Peyer's patch (tissue), 4 donors: ENCODE measurements around the gene IHH. TPM values are rescaled to one million over a fixed set of nuclear protein-coding genes. Genes with fewer than 3 reads are reported as not detected.

Experiments used
- DNase-seq, 3 donors: peaks; one replicate each; pipeline ENCODE4 v3.0.0-alpha.2; 2017 to 2019
- H3K27ac ChIP-seq, 4 donors: fragments of 200-600 bp; sonication (generic); one replicate each; pipeline ENCODE4 v1.5.1; 2016 to 2019
- H3K27me3 ChIP-seq, 2 donors: fragments of 200-600 bp; sonication (generic); one replicate each; pipeline ENCODE4 v1.5.1; 2019
- H3K36me3 ChIP-seq, 3 donors: fragments of 200-600 bp; sonication (generic); one replicate each; pipeline ENCODE4 v1.5.1; 2016 to 2019
- H3K4me1 ChIP-seq, 4 donors: fragments of 200-600 bp; sonication (generic); one replicate each; pipeline ENCODE4 v1.5.1; 2016 to 2019
- H3K4me3 ChIP-seq, 4 donors: fragments of 200-600 bp; sonication (generic); 1 replicate in 3 of 4; 2 replicates in 1 of 4; pipeline ENCODE4 v1.5.1; 2016 to 2019; ENCODE audit warnings: mild to moderate bottlenecking in 1 of 4
- H3K9me3 ChIP-seq, 4 donors: fragments of 200-600 bp; sonication (generic); one replicate each; pipeline ENCODE4 v1.5.1; 2016 to 2019; ENCODE audit warnings: mild to moderate bottlenecking in 1 of 4
- CTCF ChIP-seq, 6 experiments: fragments of 450-650 bp in 4 of 6; fragments of 200-600 bp in 2 of 6; sonication (generic) in 1 of 6; IDR thresholded peaks; one replicate each; pipeline ENCODE4 v1.5.1; 2017 to 2019; ENCODE audit warnings: antibody characterized with exemption in 6 of 6, mild to moderate bottlenecking in 3 of 6, moderate library complexity in 1 of 6
- POLR2A ChIP-seq, 2 donors: fragments of 450-650 bp; IDR thresholded peaks; one replicate each; pipeline ENCODE4 v1.5.1; 2017; ENCODE audit warnings: antibody characterized with exemption in 2 of 2, mild to moderate bottlenecking in 2 of 2, moderate library complexity in 2 of 2
- total RNA-seq, 4 donors: library from RNA; depleted of rRNA; stranded (reverse); fragments of >200 nt; gene quantifications; one replicate each; pipeline ENCODE4 v1.1.0, GENCODE V29; 2016

IHH gene
- total RNA-seq, 4 donors from 2014 or later = 14.0 to 124 (median 71.1) TPM

- DNase-seq = peak in 1 of 3 donors; percentile 62
- H3K4me3 ChIP-seq = no peak overlapping the region
- H3K27ac ChIP-seq = peak overlapping the region in 3 of 4 donors; percentile 53 to 91 (median 79)
- H3K9me3 ChIP-seq = no peaks in the 10 kb centered on the region
- peaks cover 0 to 13% (median 0%) of the 10 kb centered on the region in 3 donors for H3K36me3 ChIP-seq
- no peaks in the 10 kb centered on the region for H3K27me3 ChIP-seq
- peaks cover 0 to 34% (median 6%) of the 10 kb centered on the region in 4 donors for H3K4me1 ChIP-seq
- TF ChIP-seq CTCF (IDR thresholded peaks at IDR 0.05) (peak in 2 of 6 experiments; percentile 23 to 32), POLR2A (IDR thresholded peaks at IDR 0.05) (no peak)
These were observed 21.1 kb upstream of the IHH start for GRCh38 chr2:219081701-219082331.

DNA sequence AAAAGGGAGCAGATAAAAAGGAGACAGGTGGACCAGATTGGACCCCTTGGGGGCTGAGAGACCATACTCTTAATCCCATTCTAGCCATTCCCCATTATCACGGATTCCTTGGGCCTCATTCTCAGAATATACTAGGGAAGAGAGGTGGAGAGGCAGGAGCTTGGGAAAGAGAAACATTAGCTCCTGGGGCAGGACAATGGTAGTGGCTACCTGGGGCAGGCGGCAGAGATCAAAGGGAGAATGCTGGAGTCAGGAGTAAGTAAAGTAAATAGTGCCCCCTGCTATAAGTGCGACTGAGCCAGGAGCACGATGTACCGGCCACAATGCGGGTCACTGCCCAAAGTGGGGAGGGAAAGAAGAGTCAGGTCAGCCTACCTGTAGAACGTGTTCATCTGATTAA, 20.4 kb upstream of the IHH start:
- no peak for DNase-seq
- H3K4me3 ChIP-seq = no peak overlapping the region
- TF ChIP-seq POLR2A (IDR thresholded peaks at IDR 0.05) (no peak), CTCF (IDR thresholded peaks at IDR 0.05) (no peak)
- H3K4me1 ChIP-seq = peaks cover 0 to 34% (median 6%) of the 10 kb centered on the region in 4 donors
- peak overlapping the region in 3 of 4 donors; percentile 53 to 91 (median 79) for H3K27ac ChIP-seq
- H3K27me3 ChIP-seq = no peaks in the 10 kb centered on the region
- H3K36me3 ChIP-seq = peaks cover 0 to 20% (median 0%) of the 10 kb centered on the region in 3 donors
- no peaks in the 10 kb centered on the region for H3K9me3 ChIP-seq

GRCh38 chr2:219079417-219079816, 18.7 kb upstream of the IHH start:
- no peaks in the 10 kb centered on the region for H3K27me3 ChIP-seq
- no peak overlapping the region for H3K4me3 ChIP-seq
- no peaks in the 10 kb centered on the region for H3K9me3 ChIP-seq
- H3K27ac ChIP-seq = peak overlapping the region in 3 of 4 donors; percentile 69 to 91 (median 87)
- TF ChIP-seq POLR2A (IDR thresholded peaks at IDR 0.05) (peak in 1 of 2 donors; percentile 14), CTCF (IDR thresholded peaks at IDR 0.05) (no peak)
- H3K36me3 ChIP-seq = peaks cover 0 to 35% (median 0%) of the 10 kb centered on the region in 3 donors
- DNase-seq = peak in 1 of 3 donors; percentile 80
- H3K4me1 ChIP-seq = peaks cover 0 to 34% (median 6%) of the 10 kb centered on the region in 4 donors

GRCh38 chr2:219078951-219079350, 18.2 kb upstream of the IHH start:
- peaks cover 0 to 35% (median 6%) of the 10 kb centered on the region in 4 donors for H3K4me1 ChIP-seq
- H3K27ac ChIP-seq = peak overlapping the region in 3 of 4 donors; percentile 69 to 91 (median 87)
- no peaks in the 10 kb centered on the region for H3K27me3 ChIP-seq
- TF ChIP-seq POLR2A (IDR thresholded peaks at IDR 0.05) (no peak), CTCF (IDR thresholded peaks at IDR 0.05) (no peak)
- no peaks in the 10 kb centered on the region for H3K9me3 ChIP-seq
- peak in 1 of 3 donors; percentile 61 for DNase-seq
- H3K4me3 ChIP-seq = no peak overlapping the region
- peaks cover 0 to 35% (median 0%) of the 10 kb centered on the region in 3 donors for H3K36me3 ChIP-seq

DNA sequence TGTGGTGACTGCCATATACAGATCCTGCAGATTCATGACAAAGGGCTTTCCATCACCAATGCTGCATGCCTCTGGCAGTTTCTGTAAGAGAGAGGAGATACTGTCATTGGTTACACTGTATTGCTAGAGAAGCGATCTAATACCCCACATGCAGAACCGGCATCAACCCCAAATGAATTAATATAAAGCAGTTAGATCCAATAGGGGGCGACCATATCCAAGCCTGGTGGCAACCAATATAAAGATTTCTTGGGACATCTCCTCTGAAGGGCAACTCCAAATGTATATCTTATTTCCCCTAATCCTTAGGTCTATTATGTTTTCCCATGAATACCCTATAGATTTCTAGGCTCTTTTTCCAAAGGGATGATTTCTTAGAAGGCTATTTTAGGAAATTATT, 17.4 kb upstream of the IHH start:
- H3K27ac ChIP-seq = peak overlapping the region in 3 of 4 donors; percentile 44 to 91 (median 87)
- no peak overlapping the region for H3K4me3 ChIP-seq
- no peaks in the 10 kb centered on the region for H3K9me3 ChIP-seq
- TF ChIP-seq POLR2A (IDR thresholded peaks at IDR 0.05) = no peak
- peak in 3 of 6 experiments; percentile 16 to 24 (median 18) for TF ChIP-seq CTCF (IDR thresholded peaks at IDR 0.05)
- no peak for DNase-seq
- peaks cover 0 to 35% (median 0%) of the 10 kb centered on the region in 3 donors for H3K36me3 ChIP-seq
- peaks cover 0 to 40% (median 9%) of the 10 kb centered on the region in 4 donors for H3K4me1 ChIP-seq
- no peaks in the 10 kb centered on the region for H3K27me3 ChIP-seq
